WTC11 (cell line): ENCODE data around the gene LBHD2. TPM values are rescaled to one million over a fixed set of nuclear protein-coding genes. Genes with fewer than 3 reads are reported as not detected.

Source experiments
- ATAC-seq: fragments of 200-7000 bp; cut with Tn5 transposase; 2 replicates; pipeline ENCODE4 v1.10.0; 2021; ENCODE audit warnings: mild to moderate bottlenecking, moderate library complexity
- CTCF ChIA-PET: fragments of 300-600 bp; sonication (Branson Sonifier 250); formaldehyde crosslinking; loops from one replicate; lab custom pipeline; 2021; ENCODE audit warnings: antibody characterized with exemption; lab: Charles Lee
- POLR2A ChIA-PET: fragments of 350-600 bp; sonication (Branson Sonifier 250); formaldehyde crosslinking; loops from one replicate; lab custom pipeline; 2021; ENCODE audit warnings: antibody characterized with exemption; lab: Charles Lee
- DNase-seq: peaks from one replicate; pipeline ENCODE4 v3.0.0; 2021; ENCODE audit warnings: low spot score
- H3K27ac Mint-ChIP-seq: 2 replicates; pipeline ENCODE4 v1.8.0; 2021; ENCODE audit warnings: mixed read lengths
- H3K27me3 Mint-ChIP-seq: 2 replicates; pipeline ENCODE4 v1.8.0; 2021; ENCODE audit warnings: low read depth, mild to moderate bottlenecking, moderate library complexity, mixed read lengths
- H3K36me3 Mint-ChIP-seq: 2 replicates; pipeline ENCODE4 v1.8.0; 2021; ENCODE audit warnings: mixed read lengths
- H3K4me1 Mint-ChIP-seq: 2 replicates; pipeline ENCODE4 v1.8.0; 2022; ENCODE audit warnings: mixed read lengths
- H3K4me3 Mint-ChIP-seq: 2 replicates; pipeline ENCODE4 v1.8.0; 2021; ENCODE audit warnings: mild to moderate bottlenecking, moderate library complexity, mixed read lengths
- H3K9me3 Mint-ChIP-seq: 2 replicates; pipeline ENCODE4 v1.8.0; 2021; ENCODE audit warnings: mixed read lengths
- AFF4 ChIP-seq: sonication (generic); formaldehyde crosslinking; IDR thresholded peaks from 2 replicates; pipeline ENCODE4 v1.8.1; 2023; ENCODE audit warnings: mild to moderate bottlenecking, missing genetic modification reagents, borderline replicate concordance
- CBFB ChIP-seq: sonication (generic); formaldehyde crosslinking; IDR thresholded peaks from 2 replicates; pipeline ENCODE4 v1.8.1; 2022; ENCODE audit warnings: mild to moderate bottlenecking, low read depth, missing genetic modification reagents
- EMX1 ChIP-seq: fragments of 250-450 bp; sonication (Bioruptor Pico); IDR thresholded peaks from 2 replicates; pipeline ENCODE4 v1.8.0; 2021; ENCODE audit warnings: mild to moderate bottlenecking
- ESRRA ChIP-seq: sonication (generic); formaldehyde crosslinking; IDR thresholded peaks from 2 replicates; pipeline ENCODE4 v1.8.1; 2022; ENCODE audit warnings: mild to moderate bottlenecking, missing genetic modification reagents, borderline replicate concordance
- GABPB1 ChIP-seq: sonication (generic); formaldehyde crosslinking; IDR thresholded peaks from 2 replicates; pipeline ENCODE4 v1.8.1; 2023; ENCODE audit warnings: mild to moderate bottlenecking, missing genetic modification reagents
- GRHL2 ChIP-seq: fragments of 250-450 bp; sonication (Bioruptor Pico); IDR thresholded peaks from 2 replicates; pipeline ENCODE4 v1.8.0; 2022; ENCODE audit warnings: mild to moderate bottlenecking, moderate library complexity; ENCODE audit not compliant: insufficient replicate concordance, severe bottlenecking
- MLX ChIP-seq: sonication (generic); formaldehyde crosslinking; IDR thresholded peaks from 2 replicates; pipeline ENCODE4 v1.8.1; 2023; ENCODE audit warnings: mild to moderate bottlenecking, missing genetic modification reagents, moderate library complexity
- MXD4 ChIP-seq: fragments of 250-450 bp; sonication (Bioruptor Pico); IDR thresholded peaks from 2 replicates; pipeline ENCODE4 v1.8.0; 2021; ENCODE audit warnings: mild to moderate bottlenecking, moderate library complexity, borderline replicate concordance
- MYBL2 ChIP-seq: sonication (generic); formaldehyde crosslinking; IDR thresholded peaks from 2 replicates; pipeline ENCODE4 v1.8.1; 2023; ENCODE audit warnings: mild to moderate bottlenecking, moderate library complexity, missing genetic modification reagents
- PRRX2 ChIP-seq: fragments of 250-450 bp; sonication (Bioruptor Pico); IDR thresholded peaks from 2 replicates; pipeline ENCODE4 v1.8.0; 2021; ENCODE audit warnings: mild to moderate bottlenecking
- STAT6 ChIP-seq: sonication (generic); formaldehyde crosslinking; conservative IDR thresholded peaks from 2 replicates; pipeline ENCODE4 v1.8.1; 2023; ENCODE audit warnings: mild to moderate bottlenecking, low read depth, missing genetic modification reagents, moderate library complexity
- TCF7 ChIP-seq: sonication (generic); formaldehyde crosslinking; IDR thresholded peaks from 2 replicates; pipeline ENCODE4 v1.8.0; 2022; ENCODE audit warnings: mild to moderate bottlenecking, low read depth, missing genetic modification reagents, moderate library complexity
- USF1 ChIP-seq: sonication (generic); formaldehyde crosslinking; IDR thresholded peaks from 2 replicates; pipeline ENCODE4 v1.8.0; 2022; ENCODE audit warnings: mild to moderate bottlenecking, missing genetic modification reagents
- USF2 ChIP-seq: sonication (generic); formaldehyde crosslinking; IDR thresholded peaks from 2 replicates; pipeline ENCODE4 v1.8.1; 2023; ENCODE audit warnings: mild to moderate bottlenecking, missing genetic modification reagents, moderate library complexity
- ZBTB43 ChIP-seq: sonication (generic); formaldehyde crosslinking; IDR thresholded peaks from 2 replicates; pipeline ENCODE4 v1.8.1; 2023; ENCODE audit warnings: mild to moderate bottlenecking, missing genetic modification reagents
- ZMAT4 ChIP-seq: fragments of 250-450 bp; sonication (Bioruptor Pico); IDR thresholded peaks from 2 replicates; pipeline ENCODE4 v1.9.0; 2021; ENCODE audit warnings: mild to moderate bottlenecking
- ZNF671 ChIP-seq: fragments of 250-450 bp; sonication (Bioruptor Pico); IDR thresholded peaks from 2 replicates; pipeline ENCODE4 v1.8.0; 2021; ENCODE audit warnings: mild to moderate bottlenecking
- total RNA-seq: library from RNA; stranded (reverse); gene quantifications from 3 replicates; pipeline ENCODE4 v1.2.3, GENCODE V29; 2021

The LBHD2 gene
- total RNA-seq, 1 experiment from 2014 or later, result not detected

- H3K9me3 Mint-ChIP-seq, result no peaks in the 10 kb centered on the region
- CTCF ChIA-PET, result interaction anchor here (1.0 to 12.3 kb wide), 6 partner anchors 13 to 67 kb away, joined by 3 to 199 read pairs (median 6); no protein-coding TSS in a partner anchor
- H3K27me3 Mint-ChIP-seq, result peaks cover 26% of the 10 kb centered on the region
- no peak overlapping the region for H3K27ac Mint-ChIP-seq
- POLR2A ChIA-PET, result no interaction called here
- peaks cover 16% of the 10 kb centered on the region for H3K4me1 Mint-ChIP-seq
- ATAC-seq (peak; percentile 17), DNase-seq (no peak)
- H3K4me3 Mint-ChIP-seq, result peak overlapping the region; percentile 58
- H3K36me3 Mint-ChIP-seq, result no peaks in the 10 kb centered on the region
- TF ChIP-seq ZNF671 (CRISPR knock-in tag) (no peak), GRHL2 (no peak), ZMAT4 (no peak), MXD4 (CRISPR knock-in tag) (no peak), STAT6 (CRISPR knock-in tag) (no peak), TCF7 (CRISPR knock-in tag) (no peak), USF2 (CRISPR knock-in tag) (no peak), GABPB1 (no peak), MLX (CRISPR knock-in tag) (no peak), ZBTB43 (CRISPR knock-in tag) (no peak), ESRRA (no peak), PRRX2 (no peak), USF1 (CRISPR knock-in tag) (no peak), CBFB (CRISPR knock-in tag) (no peak)
- TF ChIP-seq, all 79 proteins: peak for 0
Measured at GRCh38 chr14:103121846-103122584, 38.0 kb downstream of the LBHD2 start.

GRCh38 chr14:103122585-103122946 lies 38.6 kb downstream of the LBHD2 start:
- H3K9me3 Mint-ChIP-seq, result no peaks in the 10 kb centered on the region
- DNase-seq, result no peak
- peak; percentile 12 for ATAC-seq
- H3K4me1 Mint-ChIP-seq, result peaks cover 19% of the 10 kb centered on the region
- H3K27me3 Mint-ChIP-seq, result peaks cover 30% of the 10 kb centered on the region
- H3K36me3 Mint-ChIP-seq, result no peaks in the 10 kb centered on the region
- peak overlapping the region; percentile 58; the same call in 1 of the 2 replicates for H3K4me3 Mint-ChIP-seq
- POLR2A ChIA-PET, result no interaction called here
- CTCF ChIA-PET, result interaction anchor here (1.1 to 12.3 kb wide), 4 partner anchors 14 to 64 kb away, joined by 3 to 199 read pairs (median 6); no protein-coding TSS in a partner anchor
- H3K27ac Mint-ChIP-seq, result no peak overlapping the region
- TF ChIP-seq TCF7 (CRISPR knock-in tag) (no peak), MYBL2 (CRISPR knock-in tag) (no peak), EMX1 (CRISPR knock-in tag) (no peak), GABPB1 (no peak), ESRRA (no peak), AFF4 (CRISPR knock-in tag) (no peak), USF2 (CRISPR knock-in tag) (no peak)
